ENCODE measurements around the gene TMEM63C.
A peak's percentile ranks its signal among the peaks of the same experiment; 100 is the strongest.
"Not testable (repeated sequence)": the region's sequence is repeated elsewhere in the genome, so short reads cannot be mapped to it uniquely, and the experiment has no call there.

Gene TMEM63C

GRCh38 chr14:77278461-77279230, 97.0 kb downstream of the TMEM63C start:
- no peak for DNase-seq (ENCODE audit: low spot score)

- no peak for DNase-seq (ENCODE audit: low spot score)
Measured at GRCh38 chr14:77279719-77280118, 98.1 kb downstream of the TMEM63C start.

- not testable (repeated sequence) for DNase-seq (ENCODE audit: low spot score)
Measured at GRCh38 chr14:77280921-77281320, 99.3 kb downstream of the TMEM63C start.

GRCh38 chr14:77281852-77282410, 100.3 kb downstream of the TMEM63C start:
- DNase-seq (ENCODE audit: low spot score): no peak

- DNase-seq (ENCODE audit: low spot score): no peak
Measured at GRCh38 chr14:77284066-77284465, 102.5 kb downstream of the TMEM63C start.

GRCh38 chr14:77284466-77284865, 102.9 kb downstream of the TMEM63C start:
- DNase-seq (ENCODE audit: low spot score): no peak

GRCh38 chr14:77286576-77286975, 105.0 kb downstream of the TMEM63C start:
- no peak for DNase-seq (ENCODE audit: low spot score)

- DNase-seq (ENCODE audit: low spot score): no peak
Measured at GRCh38 chr14:77290705-77291104, 109.1 kb downstream of the TMEM63C start.

GRCh38 chr14:77296155-77296554, 114.6 kb downstream of the TMEM63C start:
- DNase-seq (ENCODE audit: low spot score): no peak

GRCh38 chr14:77296906-77297305, 115.3 kb downstream of the TMEM63C start:
- no peak for DNase-seq (ENCODE audit: low spot score)

- no peak for DNase-seq (ENCODE audit: low spot score)
Measured at GRCh38 chr14:77299771-77300170, 118.2 kb downstream of the TMEM63C start.

GRCh38 chr14:77301103-77301502, 119.5 kb downstream of the TMEM63C start:
- DNase-seq (ENCODE audit: low spot score): peak; percentile 85

GRCh38 chr14:77302926-77303325, 121.3 kb downstream of the TMEM63C start:
- peak; percentile 37 for DNase-seq (ENCODE audit: low spot score)

- DNase-seq (ENCODE audit: low spot score): peak; percentile 88
Measured at GRCh38 chr14:77303417-77304156, 122.0 kb downstream of the TMEM63C start.

- DNase-seq (ENCODE audit: low spot score): no peak
Measured at GRCh38 chr14:77305696-77306095, 124.1 kb downstream of the TMEM63C start.

- DNase-seq (ENCODE audit: low spot score): no peak
Measured at GRCh38 chr14:77306416-77306815, 124.8 kb downstream of the TMEM63C start.

GRCh38 chr14:77306851-77307496, 125.4 kb downstream of the TMEM63C start:
- peak; percentile 32 for DNase-seq (ENCODE audit: low spot score)

Measured in AG20443 (cell line).